Fibroblast of skin of scalp (primary cell): ENCODE results near the gene SSX4. TPM values are rescaled to one million over a fixed set of nuclear protein-coding genes. Genes with fewer than 3 reads are reported as not detected.
"Not testable (repeated sequence)": the region's sequence is repeated elsewhere in the genome, so short reads cannot be mapped to it uniquely, and the experiment has no call there.

ENCODE experiments used
- DNase-seq: peaks from one replicate; pipeline ENCODE4 v3.0.0-alpha.2; 2013
- polyA plus RNA-seq, 2 experiments: library from polyadenylated mRNA; unstranded; fragments of 120-200 nt; gene quantifications; one replicate each; pipeline ENCODE4 v1.2.1, GENCODE V29; 2013; ENCODE audit not compliant: insufficient read length in 2 of 2

The SSX4 gene, protein sequence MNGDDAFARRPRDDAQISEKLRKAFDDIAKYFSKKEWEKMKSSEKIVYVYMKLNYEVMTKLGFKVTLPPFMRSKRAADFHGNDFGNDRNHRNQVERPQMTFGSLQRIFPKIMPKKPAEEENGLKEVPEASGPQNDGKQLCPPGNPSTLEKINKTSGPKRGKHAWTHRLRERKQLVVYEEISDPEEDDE
- not detected for polyA plus RNA-seq (2013, experiment 1 of 2; ENCODE audit: insufficient read length)
- polyA plus RNA-seq (2013, experiment 2 of 2; ENCODE audit: insufficient read length): not detected

DNA sequence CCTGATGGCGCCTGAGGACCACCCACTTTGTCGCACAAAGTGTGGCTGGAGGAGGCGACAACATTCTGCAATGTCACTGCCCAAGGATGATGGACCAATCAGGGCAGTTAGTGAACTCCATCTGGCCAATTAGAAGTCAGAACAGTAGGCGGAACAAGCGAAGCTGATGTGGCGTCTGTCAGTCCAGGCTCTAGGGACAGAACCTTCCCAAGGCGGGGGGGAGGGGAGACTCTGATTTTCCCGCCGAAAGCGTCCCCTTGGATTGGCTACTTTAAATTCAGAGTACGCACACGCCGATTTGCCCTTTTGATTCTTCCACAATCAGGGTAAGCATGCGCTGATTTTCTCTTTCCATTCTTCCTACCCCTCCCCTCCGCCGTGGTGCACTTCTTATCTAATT is at the start of gene SSX4:
SSX4 (plus strand) TSS at position 301 of the 400 bp plus-strand sequence. CDS start 515 bp downstream, outside the sequence.
- not testable (repeated sequence) for DNase-seq

DNA sequence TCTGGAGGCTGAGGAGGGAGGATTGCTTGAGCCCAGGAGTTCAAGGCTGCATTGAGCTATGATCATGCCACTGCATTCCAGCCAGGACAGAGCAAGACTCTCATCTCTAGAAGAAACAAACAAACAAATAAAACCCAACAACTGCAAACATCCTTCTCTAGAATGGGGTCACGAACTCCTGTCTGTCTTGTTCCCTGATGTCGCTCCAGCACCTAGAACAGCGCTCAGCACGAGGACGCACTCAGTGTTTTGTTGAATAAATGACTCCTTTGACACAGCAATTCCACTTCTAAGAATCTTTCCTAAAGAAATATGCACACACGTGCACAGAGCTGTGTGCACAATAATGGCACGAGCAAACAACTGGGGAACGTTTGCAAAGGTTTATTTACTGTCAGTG is 37.3 kb upstream of the SSX4 start:
- not testable (repeated sequence) for DNase-seq

DNA sequence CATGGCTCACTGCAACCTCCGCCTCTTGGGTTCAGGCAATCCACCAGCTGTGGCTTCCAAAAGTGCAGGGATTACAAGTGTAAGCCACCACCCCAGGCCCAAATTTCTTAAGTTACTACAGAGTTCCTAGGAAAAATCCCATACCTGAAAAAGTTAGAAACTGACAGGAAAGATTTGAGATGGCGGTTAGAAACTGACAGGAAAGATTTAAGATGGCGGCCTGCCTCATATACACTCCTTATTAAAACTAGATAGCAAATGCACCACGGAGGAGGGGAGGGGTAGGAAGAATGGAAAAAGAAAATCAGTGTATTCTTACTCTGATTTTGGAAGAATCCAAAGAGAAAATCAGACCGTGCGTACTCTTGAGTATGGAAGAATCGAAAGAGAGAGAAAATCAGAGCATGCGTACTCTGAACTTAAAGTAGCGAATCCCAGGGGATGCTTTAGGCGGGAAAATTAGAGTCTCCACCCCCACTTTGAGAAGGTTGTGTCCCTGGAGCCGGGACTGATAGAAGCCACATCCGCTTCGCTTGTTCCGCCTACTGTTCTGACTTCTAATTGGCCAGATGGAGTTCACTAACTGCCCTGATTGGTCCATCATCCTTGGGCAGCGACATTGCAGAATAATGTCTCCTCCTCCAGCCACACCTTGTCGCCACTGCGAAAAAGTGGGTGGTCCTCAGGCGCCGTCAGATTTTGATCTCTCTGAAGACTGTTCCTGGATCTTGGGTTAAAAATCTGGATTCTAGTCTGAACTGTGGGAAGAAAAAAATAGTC is 26.8 kb upstream of the SSX4 start, which contains the start of gene SSX3:
SSX3 (minus strand) TSS at position 389 of the 780 bp plus-strand sequence. CDS start 1,454 bp downstream, outside the sequence.
- not testable (repeated sequence) for DNase-seq

- DNase-seq: no peak
These were observed 25.7 kb upstream of the SSX4 start for GRCh38 chrX:48357681-48358080.

- DNase-seq: not testable (repeated sequence)
These were observed 24.1 kb upstream of the SSX4 start for GRCh38 chrX:48359281-48359680.

DNA sequence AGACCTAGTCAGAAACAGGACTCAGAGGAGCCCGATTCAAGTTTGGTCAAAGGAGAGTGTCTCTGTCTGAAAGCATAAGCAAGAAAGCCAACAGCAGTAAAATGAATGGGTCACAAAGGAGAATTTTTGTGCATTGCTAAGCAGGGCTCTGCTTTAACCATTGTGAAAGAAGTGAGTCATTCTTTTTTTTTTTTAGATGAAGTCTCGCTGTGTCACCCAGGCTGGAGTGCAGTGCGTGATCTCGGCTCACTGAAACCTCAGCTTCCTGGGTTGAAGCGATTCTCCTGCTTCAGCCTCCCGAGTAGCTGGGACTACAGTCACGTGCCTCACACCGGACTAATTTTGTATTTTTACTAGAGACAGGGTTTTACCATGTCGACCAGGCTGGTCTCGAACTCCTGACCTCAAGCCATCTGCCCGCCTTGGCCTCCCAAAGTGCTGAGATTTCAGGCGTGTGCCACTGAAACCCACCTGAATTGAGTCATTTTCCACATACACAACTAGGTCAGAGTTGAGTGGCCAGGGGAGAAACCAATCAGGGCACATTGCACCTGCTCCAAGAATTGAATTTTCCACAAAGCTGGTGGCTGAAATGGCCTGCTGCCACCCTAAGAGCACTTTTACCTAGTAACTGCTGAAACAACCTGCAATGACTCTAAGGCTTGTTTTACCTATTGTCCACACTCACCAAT is 15.5 kb upstream of the SSX4 start:
- not testable (repeated sequence) for DNase-seq

DNA sequence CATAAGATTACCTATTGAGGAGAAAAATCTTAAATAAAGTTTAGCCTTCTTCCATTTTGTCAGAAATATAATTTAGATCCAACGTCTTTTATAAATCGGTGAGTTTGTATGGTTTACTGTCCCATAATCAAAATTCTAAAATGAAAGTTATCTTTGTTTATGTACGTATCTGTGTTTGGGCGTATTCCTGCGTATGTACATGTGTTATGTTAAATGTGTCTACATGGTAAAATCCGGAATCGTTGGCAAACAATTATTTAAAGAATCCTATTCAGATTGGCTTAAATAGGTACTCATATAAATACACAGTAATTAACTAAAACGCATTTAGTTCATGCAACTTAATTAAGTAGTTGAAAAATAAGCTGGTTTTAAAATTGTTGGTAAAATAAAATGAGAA is 12.9 kb upstream of the SSX4 start:
- DNase-seq: not testable (repeated sequence)

GRCh38 chrX:48396931-48397330 is 13.6 kb downstream of the SSX4 start:
- not testable (repeated sequence) for DNase-seq

GRCh38 chrX:48397825-48398224 is 14.5 kb downstream of the SSX4 start:
- DNase-seq: peak; percentile 0

- DNase-seq: not testable (repeated sequence)
These were observed 28.5 kb downstream of the SSX4 start, which contains the start of gene SSX4B for GRCh38 chrX:48411860-48412259. TSS of gene SSX4B (minus strand) at chrX:48411960. CDS start at chrX:48411372, 588 bp downstream.

DNA sequence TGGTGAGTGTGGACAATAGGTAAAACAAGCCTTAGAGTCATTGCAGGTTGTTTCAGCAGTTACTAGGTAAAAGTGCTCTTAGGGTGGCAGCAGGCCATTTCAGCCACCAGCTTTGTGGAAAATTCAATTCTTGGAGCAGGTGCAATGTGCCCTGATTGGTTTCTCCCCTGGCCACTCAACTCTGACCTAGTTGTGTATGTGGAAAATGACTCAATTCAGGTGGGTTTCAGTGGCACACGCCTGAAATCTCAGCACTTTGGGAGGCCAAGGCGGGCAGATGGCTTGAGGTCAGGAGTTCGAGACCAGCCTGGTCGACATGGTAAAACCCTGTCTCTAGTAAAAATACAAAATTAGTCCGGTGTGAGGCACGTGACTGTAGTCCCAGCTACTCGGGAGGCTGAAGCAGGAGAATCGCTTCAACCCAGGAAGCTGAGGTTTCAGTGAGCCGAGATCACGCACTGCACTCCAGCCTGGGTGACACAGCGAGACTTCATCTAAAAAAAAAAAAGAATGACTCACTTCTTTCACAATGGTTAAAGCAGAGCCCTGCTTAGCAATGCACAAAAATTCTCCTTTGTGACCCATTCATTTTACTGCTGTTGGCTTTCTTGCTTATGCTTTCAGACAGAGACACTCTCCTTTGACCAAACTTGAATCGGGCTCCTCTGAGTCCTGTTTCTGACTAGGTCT is 43.8 kb downstream of the SSX4 start:
- DNase-seq: not testable (repeated sequence)

- DNase-seq: not testable (repeated sequence)
These were observed 46.3 kb downstream of the SSX4 start for GRCh38 chrX:48429606-48430005.

- not testable (repeated sequence) for DNase-seq
These were observed 46.8 kb downstream of the SSX4 start for GRCh38 chrX:48430166-48430565.

DNA sequence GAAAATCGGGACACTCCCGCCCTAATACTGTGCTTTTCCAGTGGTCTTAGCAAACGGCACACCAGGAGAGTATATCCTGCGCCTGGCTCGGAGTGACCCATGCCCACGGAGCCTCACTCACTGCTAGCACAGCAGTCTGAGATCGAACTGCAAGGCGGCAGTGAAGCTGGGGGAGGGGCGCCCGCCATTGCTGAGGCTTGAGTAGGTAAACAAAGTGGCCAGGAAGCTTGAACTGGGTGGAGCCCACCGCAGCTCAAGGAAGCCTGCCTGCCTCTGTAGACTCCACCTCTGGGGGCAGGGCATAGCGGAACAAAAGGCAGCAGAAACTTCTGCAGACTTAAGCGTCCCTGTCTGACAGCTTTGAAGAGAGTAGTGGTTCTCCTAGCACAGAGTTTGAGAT is 50.4 kb downstream of the SSX4 start:
- not testable (repeated sequence) for DNase-seq
